ENCODE results near the gene SLC25A17.
"Not testable (repeated sequence)": the region's sequence is repeated elsewhere in the genome, so short reads cannot be mapped to it uniquely, and the experiment has no call there.

SLC25A17 gene

GRCh38 chr22:40768206-40768605 lies 50.9 kb downstream of the SLC25A17 start:
- no peak overlapping the region for H3K4me3 ChIP-seq (ENCODE audit: low read length)
- H3K36me3 ChIP-seq (ENCODE audit: control insufficient read depth, insufficient read depth, low read length), result no peaks in the 10 kb centered on the region
- H3K9ac ChIP-seq (ENCODE audit: low read length), result no peak overlapping the region
- no peaks in the 10 kb centered on the region for H3K27me3 ChIP-seq (ENCODE audit: control insufficient read depth, insufficient read depth, low read length)
- no peak overlapping the region for H3K27ac ChIP-seq (ENCODE audit: low read depth, low read length)
- H3K4me1 ChIP-seq (ENCODE audit: control insufficient read depth, insufficient read depth, low read length), result no peaks in the 10 kb centered on the region

GRCh38 chr22:40766956-40767355 lies 52.2 kb downstream of the SLC25A17 start:
- Histone ChIP-seq H3K27ac (ENCODE audit: low read depth, low read length) (no peak overlapping the region), H3K4me1 (ENCODE audit: control insufficient read depth, insufficient read depth, low read length) (no peaks in the 10 kb centered on the region), H3K36me3 (ENCODE audit: control insufficient read depth, insufficient read depth, low read length) (no peaks in the 10 kb centered on the region), H3K9ac (ENCODE audit: low read length) (no peak overlapping the region), H3K4me3 (ENCODE audit: low read length) (no peak overlapping the region), H3K27me3 (ENCODE audit: control insufficient read depth, insufficient read depth, low read length) (no peaks in the 10 kb centered on the region)

DNA sequence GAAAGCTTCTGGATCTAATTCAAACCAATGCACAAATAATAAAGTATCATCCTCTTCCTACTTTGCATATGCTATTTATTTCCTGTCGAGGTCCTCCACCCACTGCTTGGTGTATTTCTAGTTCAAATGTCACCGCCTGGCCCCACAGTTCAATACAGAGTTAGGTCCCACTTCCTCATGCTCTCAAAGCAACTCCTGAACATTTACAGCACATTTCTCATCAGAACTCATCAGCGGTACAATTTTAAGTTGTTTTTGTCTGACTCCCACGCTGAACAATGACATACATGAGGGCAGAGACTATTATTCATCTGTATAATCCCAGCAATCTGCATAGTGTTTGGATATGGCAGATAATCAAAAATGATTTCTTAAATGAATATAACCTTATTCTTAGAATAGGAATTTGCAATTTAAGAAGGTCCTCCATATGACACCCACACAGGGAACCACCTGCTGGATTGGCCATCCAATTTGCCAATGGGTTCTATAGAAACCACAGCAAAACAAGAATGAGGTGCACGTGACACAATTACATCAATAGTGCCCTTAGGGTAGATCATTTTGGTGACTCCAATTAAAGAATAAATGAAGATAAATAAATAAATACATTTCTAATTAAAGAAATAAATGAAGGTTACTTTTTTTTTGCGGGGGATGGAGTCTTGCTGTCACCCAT lies 54.2 kb downstream of the SLC25A17 start:
- Histone ChIP-seq H3K27me3 (ENCODE audit: control insufficient read depth, insufficient read depth, low read length) (no peaks in the 10 kb centered on the region), H3K27ac (ENCODE audit: low read depth, low read length) (no peak overlapping the region), H3K36me3 (ENCODE audit: control insufficient read depth, insufficient read depth, low read length) (no peaks in the 10 kb centered on the region), H3K4me1 (ENCODE audit: control insufficient read depth, insufficient read depth, low read length) (no peaks in the 10 kb centered on the region), H3K9ac (ENCODE audit: low read length) (no peak overlapping the region), H3K4me3 (ENCODE audit: low read length) (no peak overlapping the region)

GRCh38 chr22:40759294-40759840 lies 59.8 kb downstream of the SLC25A17 start:
- Histone ChIP-seq H3K27me3 (ENCODE audit: control insufficient read depth, insufficient read depth, low read length) (no peaks in the 10 kb centered on the region), H3K4me1 (ENCODE audit: control insufficient read depth, insufficient read depth, low read length) (no peaks in the 10 kb centered on the region), H3K4me3 (ENCODE audit: low read length) (no peak overlapping the region), H3K36me3 (ENCODE audit: control insufficient read depth, insufficient read depth, low read length) (no peaks in the 10 kb centered on the region), H3K27ac (ENCODE audit: low read depth, low read length) (no peak overlapping the region), H3K9ac (ENCODE audit: low read length) (no peak overlapping the region)

DNA sequence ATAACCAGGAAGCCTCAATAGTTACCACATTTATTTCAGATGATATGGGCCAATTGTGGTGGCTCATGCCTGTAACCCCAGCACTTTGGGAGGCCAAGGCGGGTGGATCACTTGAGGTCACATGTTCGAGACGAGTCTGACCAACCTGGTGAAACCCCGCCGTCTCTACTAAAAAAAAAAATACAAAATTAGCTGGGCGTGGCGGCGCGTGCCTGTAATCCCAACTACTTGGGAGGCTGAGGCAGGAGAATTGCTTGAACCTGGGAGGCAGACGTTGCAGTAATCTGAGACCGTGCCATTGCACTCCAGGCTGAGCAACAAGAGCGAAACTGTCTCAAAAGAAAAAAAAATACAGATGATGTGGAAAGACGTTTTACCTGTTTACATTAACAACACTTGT lies 60.3 kb downstream of the SLC25A17 start:
- not testable (repeated sequence) for H3K4me1 ChIP-seq (ENCODE audit: control insufficient read depth, insufficient read depth, low read length); H3K27me3 ChIP-seq (ENCODE audit: control insufficient read depth, insufficient read depth, low read length); H3K36me3 ChIP-seq (ENCODE audit: control insufficient read depth, insufficient read depth, low read length); H3K27ac ChIP-seq (ENCODE audit: low read depth, low read length); H3K4me3 ChIP-seq (ENCODE audit: low read length); H3K9ac ChIP-seq (ENCODE audit: low read length)

DNA sequence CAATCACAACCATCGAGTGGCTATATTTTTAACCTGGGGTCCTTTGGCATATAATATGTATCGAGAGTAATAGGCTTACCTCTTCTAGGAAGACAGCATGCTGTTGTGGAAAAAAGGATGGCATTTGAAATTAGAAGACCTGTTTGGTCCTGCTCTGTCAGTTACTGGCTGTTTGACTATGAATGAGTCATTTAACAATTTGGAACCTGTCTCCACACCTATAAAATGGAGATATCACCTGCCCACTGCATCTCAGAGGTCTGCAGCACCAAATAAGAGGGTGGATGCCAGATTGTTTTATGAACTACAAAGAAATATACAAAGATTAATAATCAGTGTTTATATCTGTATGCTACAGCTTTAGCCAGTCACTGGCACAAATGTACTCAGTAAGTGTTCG lies 60.8 kb downstream of the SLC25A17 start:
- Histone ChIP-seq H3K9ac (ENCODE audit: low read length) (no peak overlapping the region), H3K27ac (ENCODE audit: low read depth, low read length) (no peak overlapping the region), H3K4me1 (ENCODE audit: control insufficient read depth, insufficient read depth, low read length) (no peaks in the 10 kb centered on the region), H3K27me3 (ENCODE audit: control insufficient read depth, insufficient read depth, low read length) (no peaks in the 10 kb centered on the region), H3K36me3 (ENCODE audit: control insufficient read depth, insufficient read depth, low read length) (no peaks in the 10 kb centered on the region), H3K4me3 (ENCODE audit: low read length) (no peak overlapping the region)

- H3K4me3 ChIP-seq (ENCODE audit: low read length), result no peak overlapping the region
- no peak overlapping the region for H3K9ac ChIP-seq (ENCODE audit: low read length)
- no peaks in the 10 kb centered on the region for H3K27me3 ChIP-seq (ENCODE audit: control insufficient read depth, insufficient read depth, low read length)
- H3K27ac ChIP-seq (ENCODE audit: low read depth, low read length), result no peak overlapping the region
- H3K4me1 ChIP-seq (ENCODE audit: control insufficient read depth, insufficient read depth, low read length), result no peaks in the 10 kb centered on the region
- H3K36me3 ChIP-seq (ENCODE audit: control insufficient read depth, insufficient read depth, low read length), result no peaks in the 10 kb centered on the region
These were observed 62.1 kb downstream of the SLC25A17 start for GRCh38 chr22:40757071-40757470.

DNA sequence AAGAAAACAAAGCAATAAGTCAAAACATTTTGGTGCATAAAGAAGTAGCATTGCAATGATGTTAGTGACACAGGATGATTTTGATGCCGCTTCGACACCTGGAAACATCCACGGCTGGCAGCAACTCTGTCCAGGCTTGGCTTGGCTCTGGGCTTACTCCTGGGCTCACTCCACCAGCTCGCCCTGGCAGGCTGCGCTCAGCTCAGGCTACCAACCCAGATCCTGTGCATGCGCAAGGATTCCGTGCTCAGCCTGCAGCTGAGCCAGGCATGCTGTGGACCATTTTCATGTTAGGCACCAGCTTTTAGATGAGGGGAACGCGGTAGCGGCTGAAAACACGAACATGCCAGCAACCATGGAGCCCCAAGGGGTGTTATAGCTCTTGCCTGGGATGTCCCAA lies 66.0 kb downstream of the SLC25A17 start:
- Histone ChIP-seq H3K36me3 (ENCODE audit: control insufficient read depth, insufficient read depth, low read length) (no peaks in the 10 kb centered on the region), H3K27me3 (ENCODE audit: control insufficient read depth, insufficient read depth, low read length) (no peaks in the 10 kb centered on the region), H3K4me3 (ENCODE audit: low read length) (no peak overlapping the region), H3K27ac (ENCODE audit: low read depth, low read length) (no peak overlapping the region), H3K4me1 (ENCODE audit: control insufficient read depth, insufficient read depth, low read length) (no peaks in the 10 kb centered on the region), H3K9ac (ENCODE audit: low read length) (no peak overlapping the region)

- Histone ChIP-seq H3K9ac (ENCODE audit: low read length) (no peak overlapping the region), H3K27ac (ENCODE audit: low read depth, low read length) (no peak overlapping the region), H3K27me3 (ENCODE audit: control insufficient read depth, insufficient read depth, low read length) (no peaks in the 10 kb centered on the region), H3K36me3 (ENCODE audit: control insufficient read depth, insufficient read depth, low read length) (no peaks in the 10 kb centered on the region), H3K4me3 (ENCODE audit: low read length) (no peak overlapping the region), H3K4me1 (ENCODE audit: control insufficient read depth, insufficient read depth, low read length) (no peaks in the 10 kb centered on the region)
These were observed 67.9 kb downstream of the SLC25A17 start for GRCh38 chr22:40751250-40751649.

DNA sequence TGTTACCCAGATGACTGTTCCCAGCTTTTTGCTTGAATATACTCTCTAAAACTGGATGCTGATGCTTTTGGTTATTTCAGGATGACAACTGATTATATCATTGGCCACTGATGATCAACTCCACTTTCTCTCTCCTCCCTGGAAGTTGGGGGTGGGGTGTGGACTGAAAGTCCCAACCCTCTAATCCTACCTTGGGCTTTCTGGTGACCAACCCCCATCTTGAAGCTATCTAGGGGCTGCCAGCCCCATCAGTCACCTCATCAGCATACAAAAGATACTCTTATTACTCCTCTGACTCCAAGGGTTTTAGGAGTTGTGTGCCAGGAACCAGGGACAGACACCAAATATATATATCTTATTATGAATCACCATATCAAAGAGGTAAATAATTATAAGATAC lies 69.3 kb downstream of the SLC25A17 start:
- no peaks in the 10 kb centered on the region for H3K27me3 ChIP-seq (ENCODE audit: control insufficient read depth, insufficient read depth, low read length)
- no peaks in the 10 kb centered on the region for H3K4me1 ChIP-seq (ENCODE audit: control insufficient read depth, insufficient read depth, low read length)
- no peak overlapping the region for H3K4me3 ChIP-seq (ENCODE audit: low read length)
- H3K27ac ChIP-seq (ENCODE audit: low read depth, low read length), result no peak overlapping the region
- no peaks in the 10 kb centered on the region for H3K36me3 ChIP-seq (ENCODE audit: control insufficient read depth, insufficient read depth, low read length)
- no peak overlapping the region for H3K9ac ChIP-seq (ENCODE audit: low read length)

GRCh38 chr22:40748388-40749355 lies 70.5 kb downstream of the SLC25A17 start:
- Histone ChIP-seq H3K4me1 (ENCODE audit: control insufficient read depth, insufficient read depth, low read length) (no peaks in the 10 kb centered on the region), H3K4me3 (ENCODE audit: low read length) (no peak overlapping the region), H3K36me3 (ENCODE audit: control insufficient read depth, insufficient read depth, low read length) (no peaks in the 10 kb centered on the region)

GRCh38 chr22:40747361-40747760 lies 71.8 kb downstream of the SLC25A17 start:
- Histone ChIP-seq H3K4me1 (ENCODE audit: control insufficient read depth, insufficient read depth, low read length) (no peaks in the 10 kb centered on the region), H3K36me3 (ENCODE audit: control insufficient read depth, insufficient read depth, low read length) (no peaks in the 10 kb centered on the region), H3K27ac (ENCODE audit: low read depth, low read length) (no peak overlapping the region), H3K4me3 (ENCODE audit: low read length) (no peak overlapping the region), H3K9ac (ENCODE audit: low read length) (no peak overlapping the region), H3K27me3 (ENCODE audit: control insufficient read depth, insufficient read depth, low read length) (no peaks in the 10 kb centered on the region)

More at GRCh38 chr22:40748388-40749355, 70.5 kb downstream of the SLC25A17 start:
- Histone ChIP-seq H3K27me3 (ENCODE audit: control insufficient read depth, insufficient read depth, low read length) (no peaks in the 10 kb centered on the region), H3K9ac (ENCODE audit: low read length) (no peak overlapping the region), H3K27ac (ENCODE audit: low read depth, low read length) (no peak overlapping the region)

Data from rectal smooth muscle tissue (tissue), 1 donor.